CD1c-positive myeloid dendritic cell (primary cell): ENCODE measurements around the gene LRRC2.
A peak's percentile ranks its signal among the peaks of the same experiment; 100 is the strongest.
"Not testable (repeated sequence)": the region's sequence is repeated elsewhere in the genome, so short reads cannot be mapped to it uniquely, and the experiment has no call there.

Source experiments
- DNase-seq: peaks from one replicate; pipeline ENCODE4 v3.0.0-alpha.2; 2016; ENCODE audit errors: extremely low spot score

Gene LRRC2

GRCh38 chr3:46497556-46498265, 68.4 kb downstream of the LRRC2 start, which contains the start of gene RTP3:
Gene RTP3, plus strand, starts transcription at chr3:46497976. Its CDS starts 87 bp downstream, at chr3:46498063.
- DNase-seq, result no peak

GRCh38 chr3:46496746-46497555, 69.2 kb downstream of the LRRC2 start:
- DNase-seq, result peak; percentile 27

GRCh38 chr3:46495901-46496456, 70.1 kb downstream of the LRRC2 start:
- no peak for DNase-seq

- not testable (repeated sequence) for DNase-seq
Measured at GRCh38 chr3:46494491-46494890, 71.6 kb downstream of the LRRC2 start.

- no peak for DNase-seq
Measured at GRCh38 chr3:46492890-46493547, 73.1 kb downstream of the LRRC2 start.

GRCh38 chr3:46491089-46492070, 74.7 kb downstream of the LRRC2 start:
- no peak for DNase-seq

GRCh38 chr3:46490338-46491084, 75.6 kb downstream of the LRRC2 start:
- DNase-seq, result no peak

GRCh38 chr3:46489875-46490274, 76.2 kb downstream of the LRRC2 start:
- DNase-seq, result no peak

- DNase-seq, result no peak
Measured at GRCh38 chr3:46489381-46489780, 76.7 kb downstream of the LRRC2 start.

GRCh38 chr3:46488735-46489361, 77.3 kb downstream of the LRRC2 start:
- peak; percentile 91 for DNase-seq

- no peak for DNase-seq
Measured at GRCh38 chr3:46485779-46486175, 80.3 kb downstream of the LRRC2 start.

GRCh38 chr3:46484911-46485778, 81.0 kb downstream of the LRRC2 start:
- no peak for DNase-seq

GRCh38 chr3:46484388-46484787, 81.7 kb downstream of the LRRC2 start:
- no peak for DNase-seq

GRCh38 chr3:46483825-46484224, 82.3 kb downstream of the LRRC2 start:
- DNase-seq, result no peak

GRCh38 chr3:46482632-46483350, 83.3 kb downstream of the LRRC2 start:
- DNase-seq, result no peak

- DNase-seq, result no peak
Measured at GRCh38 chr3:46481636-46482035, 84.5 kb downstream of the LRRC2 start.

GRCh38 chr3:46480491-46481195, 85.5 kb downstream of the LRRC2 start:
- DNase-seq, result no peak
